Heart right ventricle (tissue), 16 donors: ENCODE results near the gene AMOT. TPM values are rescaled to one million over a fixed set of nuclear protein-coding genes. Genes with fewer than 3 reads are reported as not detected.

Source experiments
- ATAC-seq, 8 donors: fragments of 200-7000 bp; cut with Tn5 transposase; one replicate each; pipeline ENCODE4 v1.9.1; 2020; ENCODE audit warnings: mild to moderate bottlenecking in 8 of 8, moderate library complexity in 8 of 8, moderate number of reproducible peaks in 1 of 8
- DNase-seq, 2 donors: peaks; one replicate each; pipeline ENCODE4 v3.0.0-alpha.2; 2020
- H3K27ac ChIP-seq, 10 donors: fragments of 200-600 bp; sonication (generic) in 2 of 10; one replicate each; pipeline versions ENCODE4 v1.5.0 to v1.8.0; 2020 to 2022; ENCODE audit warnings: mild to moderate bottlenecking in 3 of 10
- H3K27me3 ChIP-seq, 7 donors: fragments of 200-600 bp; one replicate each; pipeline ENCODE4 v1.8.0; 2021 to 2022; ENCODE audit warnings: mild to moderate bottlenecking in 2 of 7
- H3K36me3 ChIP-seq, 9 donors: fragments of 200-600 bp; sonication (generic) in 1 of 9; one replicate each; pipeline versions ENCODE4 v1.5.0 to v1.8.0; 2020 to 2022; ENCODE audit warnings: mild to moderate bottlenecking in 2 of 9
- H3K4me1 ChIP-seq, 9 donors: fragments of 200-600 bp; sonication (generic) in 1 of 9; one replicate each; pipeline versions ENCODE4 v1.5.0 to v1.8.0; 2020 to 2022; ENCODE audit warnings: mild to moderate bottlenecking in 4 of 9
- H3K4me3 ChIP-seq, 10 donors: fragments of 200-600 bp; sonication (generic) in 2 of 10; one replicate each; pipeline versions ENCODE4 v1.5.0 to v1.8.0; 2020 to 2022; ENCODE audit warnings: mild to moderate bottlenecking in 7 of 10, moderate library complexity in 2 of 10
- H3K9me3 ChIP-seq, 11 donors: fragments of 200-600 bp in 10 of 11; sonication (generic) in 2 of 11; one replicate each; pipeline versions ENCODE4 v1.5.0 to v1.8.0; 2013 to 2022; ENCODE audit warnings: mild to moderate bottlenecking in 2 of 11, control low read depth in 1 of 11, moderate library complexity in 1 of 11
- CTCF ChIP-seq, 9 donors: fragments of 200-600 bp; sonication (generic) in 2 of 9; IDR thresholded peaks; one replicate each; pipeline versions ENCODE4 v1.5.0 to v1.8.0; 2021 to 2022; ENCODE audit warnings: antibody characterized with exemption in 9 of 9, mild to moderate bottlenecking in 5 of 9, moderate library complexity in 1 of 9
- WGBS, 2 donors: extraction: QIAGEN DNeasy Blood & Tissue Kit; methylation state at CpG; one replicate each; pipeline ENCODE4 v1.1.7; 2013; ENCODE audit warnings: inconsistent platforms in 1 of 2; 5-methylcytosine and 5-hydroxymethylcytosine counted together
- intact Hi-C, 10 donors: fragments of 100-400 bp; cut with DNase I; formaldehyde crosslinking; loops; one replicate each; pipeline versions ENCODE4 v1.11.1 to v1.14.2; 2022
- polyA plus RNA-seq, 2 donors: library from polyadenylated mRNA; stranded (reverse); fragments of 200-250 nt; gene quantifications; one replicate each; pipeline ENCODE4 v1.2.3, GENCODE V29; 2013
- total RNA-seq, 10 donors: library from RNA; stranded (reverse); fragmentation: NEBNext Ultra II Directional in 3 of 10; extraction: Animal tissue kit (Norgen Biotek cat#: 25700) in 3 of 10; gene quantifications; one replicate each; pipeline versions ENCODE4 v1.2.1 to v1.2.4, GENCODE V29; 2021 to 2023
- donor health status: Arrhythmogenic right ventricular cardiomyopathy.
- donor health status: ischemic (EF 13 %, LVEDD 7.1; RV severe dilation, severe dysfunction).
- donor health status: healthy with polysubstance abuse.
- donor health status: DM: no; HTN: yes; CAD: no.
- donor health status: DM: no; HTN: no; CAD: no.
- donor health status: ischemic (EF 25% LVEDD 6.9; RV normal size, moderate dysfunction).
- donor health status: ischemic (EF 25% LVEDD 5.7; RV mildly dilated, moderate dysfunction).
- donor health status: healthy.
- donor health status: DM: yes; HTN: yes; CAD: no.
- donor health status: Ischemic cardiomyopathy.
- donor health status: ischemic (EF 35%, LVEDD 5.7; RV mildly dilated, moderate dysfunction).
- donor health status: nonischemic (EF 11% LVEDD 7.7; RV severe dilation, severe dysfunction).
- donor health status: DM: yes; HTN: yes; CAD: no.
- donor health status: PGD.
- donor health status: ischemic (EF 29% LVEDD 5.4; RV normal size, mild dysfunction).
- donor health status: nonischemic (EF 23%, LVEDD 6.1; RV moderate dilation, normal function).

The AMOT gene
- total and polyA plus RNA-seq, 12 donors, result 0.62 to 10.8 (median 6.1) TPM

- Histone ChIP-seq H3K27me3 (peaks cover 0 to 20% (median 0%) of the 10 kb centered on the region in 7 donors), H3K36me3 (peaks cover 0 to 6% (median 0%) of the 10 kb centered on the region in 9 donors), H3K4me1 (peaks cover 0 to 10% (median 0%) of the 10 kb centered on the region in 9 donors), H3K4me3 (no peak overlapping the region), H3K9me3 (no peaks in the 10 kb centered on the region), H3K27ac (no peak overlapping the region)
- ATAC-seq (no peak), DNase-seq (no peak)
- intact Hi-C loops, result no loop called here
- no peak for TF ChIP-seq CTCF (IDR thresholded peaks at IDR 0.05)
- 84 to 95% methylated on average over 1 of the region's 1 CpG for WGBS, 2 donors
Measured at GRCh38 chrX:112819813-112820212, 20.8 kb downstream of the AMOT start.

- ATAC-seq, result peak in 5 of 8 donors; percentile 19 to 80 (median 37)
- Histone ChIP-seq H3K9me3 (no peaks in the 10 kb centered on the region), H3K4me3 (peak overlapping the region in 2 of 10 donors; percentile 4 to 18), H3K4me1 (peaks cover 0 to 10% (median 0%) of the 10 kb centered on the region in 9 donors), H3K36me3 (peaks cover 0 to 7% (median 0%) of the 10 kb centered on the region in 9 donors), H3K27me3 (peaks cover 0 to 20% (median 0%) of the 10 kb centered on the region in 7 donors), H3K27ac (no peak overlapping the region)
- intact Hi-C loops, result no loop called here
- WGBS, 2 donors, result 70 to 73% methylated on average over 2 of the region's 2 CpGs
- DNase-seq, result no peak
- TF ChIP-seq CTCF (IDR thresholded peaks at IDR 0.05), result no peak
Measured at GRCh38 chrX:112819008-112819640, 21.5 kb downstream of the AMOT start.

GRCh38 chrX:112818114-112819007 lies 22.3 kb downstream of the AMOT start:
- peak overlapping the region in 2 of 10 donors; percentile 4 to 18 for H3K4me3 ChIP-seq

More at GRCh38 chrX:112818114-112819007, 22.3 kb downstream of the AMOT start:
- Histone ChIP-seq H3K27ac (peak overlapping the region in 1 of 10 donors; percentile 9), H3K9me3 (no peaks in the 10 kb centered on the region), H3K36me3 (peaks cover 0 to 7% (median 0%) of the 10 kb centered on the region in 9 donors), H3K4me1 (peaks cover 0 to 10% (median 0%) of the 10 kb centered on the region in 9 donors), H3K27me3 (peaks cover 0 to 20% (median 0%) of the 10 kb centered on the region in 7 donors)
- TF ChIP-seq CTCF (IDR thresholded peaks at IDR 0.05), result no peak
- intact Hi-C loops, result no loop called here
- ATAC-seq (peak in 7 of 8 donors; percentile 22 to 74 (median 45)), DNase-seq (no peak)
- WGBS, 2 donors, result 60 to 65% methylated on average over 11 of the region's 11 CpGs
